Motor neuron (in vitro differentiated cells): ENCODE results near the gene POLD4. TPM values are rescaled to one million over a fixed set of nuclear protein-coding genes. Genes with fewer than 3 reads are reported as not detected.

Experiments used
- ATAC-seq, 8 experiments: fragments of 200-7000 bp; cut with Tn5 transposase; replicated peaks in 6 of 8; 2 replicates each; pipeline ENCODE4 v1.8.0; 2021; ENCODE audit warnings: mild to moderate bottlenecking in 8 of 8, moderate library complexity in 8 of 8
- H3K27ac ChIP-seq, 2 donors: fragments of 250-450 bp; sonication (Bioruptor Pico); 2 replicates each; pipeline ENCODE4 v1.9.0; 2021; ENCODE audit warnings: antibody characterized with exemption in 2 of 2, mild to moderate bottlenecking in 2 of 2, moderate library complexity in 1 of 2
- H3K4me1 ChIP-seq, 2 donors: fragments of 250-450 bp; sonication (Bioruptor Pico); replicated peaks in 1 of 2; 2 replicates each; pipeline ENCODE4 v1.6.1; 2021; ENCODE audit warnings: antibody characterized with exemption in 2 of 2, mild to moderate bottlenecking in 2 of 2, moderate library complexity in 1 of 2
- H3K4me3 ChIP-seq, 5 donors: fragments of 250-450 bp; sonication (Bioruptor Pico); 2 replicates each; pipeline ENCODE4 v1.9.0; 2021; ENCODE audit warnings: antibody characterized with exemption in 5 of 5, mild to moderate bottlenecking in 5 of 5, moderate library complexity in 4 of 5
- WGBS, 10 experiments: fragments of 450-650 bp; shearing (Covaris generic); methylation state at CpG; one replicate each; pipeline ENCODE4 v1.0.0; 2022; 5-methylcytosine and 5-hydroxymethylcytosine counted together
- in situ Hi-C, 9 experiments: fragments of 400-800 bp; cut with MboI; loops; one replicate each; pipeline ENCODE4 v1.15.0; 2021; ENCODE audit warnings: low sequenced_read_pairs in 9 of 9, low pct_unique_long_range_greater_than_20kb in 2 of 9; ENCODE audit not compliant: unreplicated experiment in 9 of 9
- total RNA-seq, 8 experiments: library from RNA; unstranded; fragments of 300-600 nt; gene quantifications; 2 replicates each; pipeline versions ENCODE4 v1.2.3 to v1.2.4, GENCODE V29; 2022

Gene POLD4
- total RNA-seq, 8 experiments from 2014 or later, result 5.6 to 167 (median 24.4) TPM

DNA sequence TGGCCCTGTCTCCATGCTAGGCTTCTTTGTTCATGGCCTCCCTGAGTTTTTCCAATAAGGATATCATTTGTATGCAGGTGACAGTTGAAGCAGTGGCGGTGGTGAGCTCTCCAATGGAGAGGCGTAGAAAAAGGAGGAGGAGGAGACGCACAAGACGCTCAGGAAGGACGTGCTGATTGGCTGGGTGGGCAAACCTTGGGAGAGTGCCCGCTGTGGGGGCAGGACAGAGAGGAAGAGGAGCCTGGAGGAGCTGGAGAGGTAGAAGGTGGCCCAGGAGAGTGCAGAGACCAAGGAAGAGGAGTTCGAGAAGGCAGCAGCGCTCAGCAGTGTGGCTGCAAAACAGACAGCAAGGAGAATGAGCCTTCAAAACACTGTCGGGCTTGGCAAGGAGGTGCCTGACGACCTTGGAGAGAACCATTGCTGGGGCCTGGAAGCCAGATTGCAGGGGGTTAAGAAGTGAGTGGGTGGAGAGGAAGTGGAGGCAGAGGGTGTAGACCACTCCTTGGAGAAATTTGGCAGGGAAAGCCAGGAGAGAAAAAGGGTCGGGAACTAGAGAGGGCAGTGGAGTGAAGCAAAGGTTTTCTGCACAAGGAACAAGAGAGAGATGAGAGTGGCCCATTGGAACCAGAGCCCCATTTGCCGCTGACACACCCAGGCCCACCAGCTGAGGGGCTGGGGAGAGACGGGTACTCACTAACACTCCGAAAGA lies 12.5 kb upstream of the POLD4 start:
- Histone ChIP-seq H3K27ac (no peak overlapping the region), H3K4me1 (peaks cover 0 to 13% of the 10 kb centered on the region in 2 donors), H3K4me3 (no peak overlapping the region)
- 41 to 88% (median 69%) methylated on average over 4 to 13 of the region's 14 CpGs; no CpG with 5 or more reads in 1 of the 10 experiments for WGBS, 10 experiments
- ATAC-seq, result no peak
- in situ Hi-C loops, result no loop called here

DNA sequence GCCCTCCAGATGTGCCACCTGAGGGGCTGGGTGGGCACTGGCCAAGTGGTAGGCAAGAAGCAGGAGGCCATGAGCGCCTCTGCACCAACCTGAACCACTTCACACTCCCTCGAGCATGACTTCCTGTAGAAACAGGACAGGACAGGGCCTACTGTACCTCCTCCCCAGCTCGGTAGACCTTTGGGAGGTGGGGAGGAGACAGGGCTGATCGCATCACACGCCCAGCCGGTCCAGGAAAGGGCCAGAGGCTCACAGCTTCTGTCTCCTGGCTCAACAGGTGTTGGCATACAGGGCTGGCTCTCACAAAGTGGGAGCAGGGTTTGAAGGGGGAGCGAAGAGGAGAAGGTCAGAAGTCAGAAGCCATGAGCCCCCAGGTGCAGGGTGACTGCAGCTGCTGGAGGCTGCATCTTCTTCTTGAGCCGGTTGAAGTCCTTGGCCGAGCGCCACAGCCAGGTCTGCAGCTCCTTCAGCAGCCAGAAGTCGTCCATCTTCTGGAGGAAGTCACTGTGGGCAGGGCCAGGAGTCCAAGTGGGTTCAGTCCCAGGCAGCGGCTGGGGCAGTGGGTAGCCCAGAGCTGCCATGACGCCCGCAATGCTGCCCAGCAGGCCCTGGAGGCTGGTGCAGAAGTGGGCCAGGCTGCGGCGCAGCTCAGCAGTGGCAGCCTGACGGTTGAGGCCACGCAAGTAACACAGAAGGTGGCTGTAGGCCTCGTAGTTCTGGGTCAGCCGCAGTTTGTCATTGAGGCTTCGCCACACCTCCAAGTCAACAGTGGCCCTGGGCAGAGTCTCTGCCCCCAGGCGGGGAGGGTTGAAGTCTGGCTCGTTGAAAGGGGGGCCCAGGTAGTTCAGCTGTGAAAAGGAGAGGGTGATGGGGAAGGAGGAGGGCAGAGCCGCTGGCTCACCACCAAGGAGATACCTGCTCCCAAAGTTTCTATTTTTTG lies 11.7 kb upstream of the POLD4 start:
- H3K4me1 ChIP-seq, result peaks cover 0 to 6% of the 10 kb centered on the region in 2 donors
- H3K4me3 ChIP-seq, result no peak overlapping the region
- H3K27ac ChIP-seq, result no peak overlapping the region
- no peak for ATAC-seq
- in situ Hi-C loops, result no loop called here
- WGBS, 10 experiments, result 73 to 100% (median 90%) methylated on average over 1 to 13 of the region's 24 CpGs; no CpG with 5 or more reads in 1 of the 10 experiments

DNA sequence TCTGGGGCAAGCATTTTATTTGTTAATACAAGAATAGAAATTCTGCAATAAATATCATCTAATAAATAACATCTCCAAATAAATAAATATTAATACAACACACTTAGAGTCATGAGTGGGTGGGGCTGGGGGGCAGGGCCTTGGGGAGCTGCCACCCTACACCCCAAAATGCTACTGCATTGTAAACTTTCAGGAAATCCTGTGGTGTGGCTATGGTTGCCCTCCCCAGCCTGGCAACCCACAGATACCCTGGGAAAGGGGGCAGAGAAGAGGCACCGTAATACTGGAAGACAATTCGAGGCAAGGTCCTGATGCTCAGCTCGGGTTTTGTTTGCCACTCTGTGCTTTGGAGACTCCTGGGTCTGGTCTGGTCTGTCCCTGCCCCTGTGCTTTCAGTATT lies 10.8 kb upstream of the POLD4 start:
- Histone ChIP-seq H3K27ac (no peak overlapping the region), H3K4me3 (no peak overlapping the region), H3K4me1 (no peaks in the 10 kb centered on the region)
- 94 to 100% (median 100%) methylated on average over 1 to 3 of the region's 3 CpGs; no CpG with 5 or more reads in 6 of the 10 experiments for WGBS, 10 experiments
- no peak for ATAC-seq
- in situ Hi-C loops, result no loop called here

DNA sequence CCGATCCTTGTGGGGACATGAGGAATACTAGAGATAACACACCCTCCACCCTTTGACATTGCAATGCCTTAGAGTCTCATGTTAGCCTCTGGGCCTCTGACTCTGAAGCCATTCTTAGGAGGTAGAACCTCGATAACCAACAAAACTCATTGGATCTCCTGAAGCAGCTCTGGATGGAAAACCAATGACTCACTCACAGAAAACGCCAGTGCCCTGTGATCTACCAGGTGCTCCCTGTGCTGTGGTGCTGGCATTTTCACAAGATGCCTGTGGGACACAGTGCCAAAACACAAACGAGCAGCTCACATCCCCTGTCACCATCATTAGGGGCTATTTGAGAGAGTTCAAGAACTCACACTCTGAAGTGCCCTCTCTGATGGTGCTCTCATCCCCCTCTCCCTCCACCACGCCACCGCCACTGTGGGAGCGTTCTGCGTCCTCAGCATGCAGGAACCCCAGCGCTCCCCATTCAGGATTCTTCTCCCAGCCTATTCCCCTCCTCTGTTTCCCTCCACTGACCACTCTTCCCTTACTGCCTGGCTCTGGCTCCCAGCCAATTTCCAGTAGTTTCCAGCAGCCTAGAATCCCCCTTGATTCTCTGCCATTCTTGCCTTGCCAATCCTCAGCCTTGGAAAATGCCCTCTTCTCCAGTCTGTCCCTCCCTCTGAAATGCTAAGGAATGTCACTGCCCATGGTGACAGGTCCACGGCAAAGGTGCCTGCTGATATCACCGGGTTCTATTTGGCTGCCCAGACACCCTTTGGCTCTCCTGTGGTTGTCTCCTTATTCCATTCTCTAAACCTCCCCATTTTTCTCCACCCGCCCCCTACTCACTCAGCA lies 4.7 kb upstream of the POLD4 start:
- no peak overlapping the region for H3K27ac ChIP-seq
- WGBS, 10 experiments, result 65 to 100% (median 81%) methylated on average over 1 to 9 of the region's 12 CpGs
- ATAC-seq, result no peak
- in situ Hi-C loops, result no loop called here
- H3K4me3 ChIP-seq, result no peak overlapping the region
- H3K4me1 ChIP-seq, result peaks cover 4 to 12% of the 10 kb centered on the region in 2 donors

DNA sequence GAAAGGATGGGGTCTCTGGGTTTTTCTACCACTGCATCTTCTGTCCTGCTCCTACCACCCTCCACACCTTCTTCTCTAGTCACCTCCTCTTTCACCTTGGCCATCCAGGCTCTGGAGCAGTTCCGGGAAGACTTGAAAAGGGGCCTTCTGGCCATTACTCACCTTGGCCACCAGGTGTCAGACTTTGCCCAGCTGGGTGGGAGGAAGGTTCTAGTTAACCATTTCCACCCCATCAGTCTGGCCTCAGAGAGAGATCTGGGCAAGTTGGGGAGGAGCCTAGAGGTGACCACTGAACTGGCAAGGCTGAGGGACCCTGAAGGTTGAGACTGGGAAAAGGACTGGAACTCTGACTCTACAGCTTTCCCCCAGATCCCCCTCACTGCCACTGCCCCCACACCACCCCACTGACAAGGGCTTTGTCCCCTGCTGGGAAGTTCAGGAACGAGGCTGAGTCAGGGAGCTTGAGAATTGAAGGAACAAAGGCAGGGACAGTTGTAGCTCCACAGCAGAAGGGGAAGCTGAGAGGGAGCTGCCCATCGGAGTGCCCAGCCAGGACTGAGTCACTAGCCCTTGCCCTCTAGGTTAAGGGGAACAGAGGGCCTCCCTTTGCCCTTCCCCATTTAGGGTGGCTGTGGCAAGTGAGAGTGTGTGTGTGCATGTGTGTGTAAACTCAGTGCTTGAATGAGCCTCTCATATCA lies 3.7 kb upstream of the POLD4 start:
- no peak overlapping the region for H3K4me3 ChIP-seq
- in situ Hi-C loops, result no loop called here
- H3K4me1 ChIP-seq, result peaks cover 8 to 17% of the 10 kb centered on the region in 2 donors
- peak in 2 of 8 experiments; percentile 1 to 7 for ATAC-seq
- WGBS, 10 experiments, result 0 to 20% (median 0%) methylated on average over 1 of the region's 3 CpGs; no CpG with 5 or more reads in 5 of the 10 experiments
- no peak overlapping the region for H3K27ac ChIP-seq

DNA sequence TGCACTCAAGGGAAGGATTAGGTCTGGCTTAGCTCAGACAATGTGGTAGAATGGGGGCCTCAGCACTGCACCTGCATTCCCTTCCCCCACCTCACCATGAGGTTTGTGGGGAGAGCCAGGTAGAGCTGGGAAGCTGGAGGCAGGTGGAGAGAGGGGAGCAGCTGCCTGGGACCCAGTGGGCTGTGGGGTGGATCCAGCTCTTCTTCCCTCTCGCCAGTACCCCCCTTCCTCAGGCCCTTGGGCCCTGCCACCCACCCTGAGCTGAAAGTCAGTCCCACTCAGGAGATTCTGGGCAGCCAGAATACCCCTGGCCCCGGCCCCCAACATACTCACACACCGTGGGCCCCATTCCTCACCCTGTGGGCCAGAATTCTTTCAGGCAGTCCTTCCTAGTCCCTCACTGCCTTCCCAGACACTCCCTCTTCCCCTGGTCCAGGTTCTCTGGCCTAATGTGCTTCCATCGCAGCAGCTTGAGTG lies 3.1 kb upstream of the POLD4 start:
- H3K4me3 ChIP-seq, result no peak overlapping the region
- in situ Hi-C loops, result no loop called here
- 0 to 60% (median 4%) methylated on average over 1 to 2 of the region's 4 CpGs; no CpG with 5 or more reads in 6 of the 10 experiments for WGBS, 10 experiments
- H3K27ac ChIP-seq, result no peak overlapping the region
- no peak for ATAC-seq
- peaks cover 8 to 17% of the 10 kb centered on the region in 2 donors for H3K4me1 ChIP-seq

DNA sequence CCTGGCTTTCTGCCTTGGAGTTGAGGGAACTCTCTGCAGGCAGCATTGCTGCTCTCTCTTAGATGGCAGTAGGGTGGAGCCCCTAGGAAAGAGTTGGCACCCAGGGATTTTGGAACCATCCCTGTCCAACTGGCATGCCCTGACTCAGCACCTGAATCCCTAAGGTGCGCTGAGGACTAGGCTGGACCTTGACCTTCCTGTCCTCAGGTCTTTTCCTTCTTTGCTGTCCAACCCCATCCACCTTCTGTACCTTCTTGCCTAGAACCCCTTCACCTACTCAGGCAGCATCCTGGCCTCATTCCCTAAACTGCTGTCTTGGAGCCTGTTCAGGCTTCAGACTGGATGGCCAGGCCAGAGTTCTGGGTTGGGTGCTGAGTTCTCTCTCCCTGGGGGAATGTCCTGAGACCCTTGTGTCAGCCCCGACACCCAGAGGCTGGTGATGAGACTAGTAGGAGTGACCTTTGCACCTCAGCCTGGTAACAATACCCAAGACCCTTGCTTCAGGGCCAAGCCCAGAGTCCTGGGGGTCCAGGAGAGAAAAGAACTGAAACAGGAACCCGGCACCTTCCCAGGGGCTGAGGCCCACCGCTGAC lies 2.5 kb upstream of the POLD4 start:
- Histone ChIP-seq H3K27ac (no peak overlapping the region), H3K4me3 (no peak overlapping the region), H3K4me1 (peaks cover 8 to 21% of the 10 kb centered on the region in 2 donors)
- in situ Hi-C loops, result no loop called here
- WGBS, 10 experiments, result 67 to 100% (median 87%) methylated on average over 1 to 3 of the region's 4 CpGs; no CpG with 5 or more reads in 6 of the 10 experiments
- ATAC-seq, result no peak

DNA sequence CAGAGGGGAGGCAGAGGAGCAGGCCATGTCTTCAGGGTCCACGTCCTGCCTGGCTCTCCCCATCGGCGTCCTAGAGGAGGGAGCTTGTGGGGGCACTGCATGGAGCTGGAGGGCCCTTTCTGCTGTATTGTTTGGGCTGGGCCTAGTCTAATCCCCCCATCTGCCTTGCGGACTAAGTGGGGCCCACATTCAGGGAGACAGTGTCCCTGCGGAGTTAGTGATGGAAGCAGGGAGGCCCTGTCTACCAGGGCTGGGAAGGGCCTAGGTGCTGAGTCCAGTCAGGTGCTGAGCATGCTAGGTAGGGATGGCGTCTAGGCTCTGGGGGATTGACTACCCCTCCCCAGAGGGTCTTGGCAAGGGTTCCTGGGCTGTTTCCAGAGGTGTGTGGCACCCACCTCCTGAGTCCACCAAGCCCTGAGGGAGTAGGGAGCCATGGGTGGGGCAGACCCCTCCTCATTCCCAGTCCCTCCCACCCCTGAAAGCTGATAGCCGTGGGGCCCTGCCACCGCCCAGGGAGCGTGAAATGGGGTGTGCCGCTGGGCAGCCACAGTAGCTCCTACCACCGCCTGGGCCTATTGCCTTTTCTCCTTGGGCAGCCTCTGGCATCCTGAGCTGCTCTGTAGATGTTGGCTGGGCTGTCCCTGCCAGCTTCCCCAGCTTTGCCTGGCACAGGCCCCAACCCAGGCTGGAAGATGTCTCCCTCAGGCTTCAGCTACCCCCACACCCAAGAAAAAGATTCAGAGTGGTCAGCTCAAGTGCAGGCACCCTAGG lies 1.9 kb upstream of the POLD4 start:
- no peak for ATAC-seq
- 40 to 100% (median 87%) methylated on average over 1 to 3 of the region's 11 CpGs; no CpG with 5 or more reads in 7 of the 10 experiments for WGBS, 10 experiments
- H3K4me3 ChIP-seq, result no peak overlapping the region

DNA sequence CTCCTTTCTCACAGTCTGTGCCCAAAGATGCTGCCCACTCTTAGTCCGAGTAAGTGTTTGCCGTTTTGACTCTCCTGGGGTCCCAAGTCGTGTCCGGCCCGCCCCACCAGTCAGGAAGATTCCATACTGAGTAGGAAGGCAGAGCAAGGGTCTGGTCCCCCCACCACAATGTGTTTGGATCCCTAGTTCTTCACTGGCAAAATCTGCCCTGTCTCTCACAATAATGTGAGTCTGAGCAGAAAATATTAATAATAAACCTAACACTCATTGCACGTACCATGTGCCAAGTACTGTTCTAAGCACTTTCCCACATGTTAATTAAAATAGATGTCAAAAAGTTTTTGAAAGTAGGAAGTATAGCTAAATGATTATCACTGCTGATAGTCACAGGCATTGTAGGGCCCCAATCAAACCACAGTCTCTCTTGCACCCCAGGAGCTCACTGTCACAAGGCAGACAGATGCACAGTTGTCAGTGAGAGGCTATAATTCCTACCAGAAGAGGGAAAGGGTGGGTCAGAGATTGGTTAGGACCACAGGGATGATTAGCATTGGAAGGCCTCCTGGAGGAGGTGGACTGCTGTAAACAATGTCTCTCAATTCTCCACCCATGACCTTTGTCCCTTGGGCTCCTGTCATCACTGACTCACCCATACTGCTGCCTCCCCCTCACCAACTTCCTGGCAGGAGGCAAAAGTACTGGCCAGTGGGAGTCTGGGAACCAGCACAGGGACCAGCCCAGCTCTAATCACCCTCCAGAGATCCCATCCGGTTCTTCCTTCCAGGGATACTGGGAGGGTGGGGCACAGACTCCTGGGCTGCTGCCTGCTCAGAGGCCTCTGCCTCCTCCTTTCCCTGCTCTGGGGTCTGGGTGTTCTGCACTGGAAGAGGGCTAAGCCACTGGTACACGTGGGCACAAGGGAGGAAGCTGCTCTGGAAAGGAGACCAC lies 1.0 kb upstream of the POLD4 start:
- Histone ChIP-seq H3K27ac (peak overlapping the region in 1 of 2 donors; percentile 52), H3K4me1 (peaks cover 8 to 21% of the 10 kb centered on the region in 2 donors)

More for the DNA sequence above, 1.9 kb upstream of the POLD4 start:
- Histone ChIP-seq H3K4me1 (peaks cover 8 to 21% of the 10 kb centered on the region in 2 donors), H3K27ac (peak overlapping the region in 1 of 2 donors; percentile 44)
- in situ Hi-C loops, result no loop called here

DNA sequence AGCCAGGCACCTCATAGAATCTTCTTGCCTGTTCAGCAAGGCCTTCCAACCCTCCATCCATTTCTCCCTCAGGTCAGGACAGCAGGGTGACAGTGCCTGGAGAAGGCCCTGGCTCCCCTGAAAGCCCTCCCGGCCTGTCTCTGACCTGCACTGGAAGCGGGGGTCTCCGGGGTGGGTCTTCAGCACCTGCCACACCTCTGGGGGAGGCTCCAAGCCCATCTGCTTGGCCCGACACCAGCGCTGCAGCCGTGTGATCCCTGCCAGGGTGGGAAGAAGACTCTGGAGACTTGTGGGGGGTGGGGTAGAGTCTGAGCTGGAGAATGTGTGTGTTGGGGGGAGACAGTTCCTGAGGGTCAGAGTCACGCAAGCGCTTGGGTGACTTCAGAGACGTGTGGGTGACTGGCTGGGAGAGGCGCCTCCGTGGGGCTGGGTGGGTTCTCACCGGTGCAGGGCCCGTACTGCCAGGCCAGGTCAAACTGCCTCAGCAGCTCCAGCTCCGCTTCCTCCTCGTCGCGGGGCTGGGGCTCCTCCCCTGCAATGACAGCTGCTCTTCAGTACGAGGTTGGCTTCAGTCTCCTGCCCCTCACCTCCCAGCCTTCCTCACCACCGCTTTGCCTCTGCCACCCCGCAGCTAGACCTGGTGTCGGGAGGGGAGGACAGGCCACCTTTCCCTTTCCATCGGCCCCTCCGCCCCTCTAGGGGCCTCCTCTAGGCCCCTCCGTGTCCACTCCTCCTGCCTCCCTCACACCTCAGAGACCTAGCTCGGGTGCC lies 615 bp downstream of the POLD4 start:
- peak in 5 of 8 experiments; percentile 0 to 16 (median 6) for ATAC-seq
- 0 to 67% (median 0%) methylated on average over 1 to 3 of the region's 25 CpGs; no CpG with 5 or more reads in 7 of the 10 experiments for WGBS, 10 experiments
- Histone ChIP-seq H3K4me3 (peak overlapping the region; percentile 71 to 87 (median 76)), H3K4me1 (peaks cover 8 to 21% of the 10 kb centered on the region in 2 donors), H3K27ac (peak overlapping the region; percentile 78 to 81)
- in situ Hi-C loops, result no loop called here

More for the DNA sequence above, 1.0 kb upstream of the POLD4 start:
- H3K4me3 ChIP-seq, result peak overlapping the region in 4 of 5 donors; percentile 71 to 76 (median 75)
- WGBS, 10 experiments, result 0 to 63% (median 20%) methylated on average over 1 to 6 of the region's 8 CpGs; no CpG with 5 or more reads in 6 of the 10 experiments
- peak; percentile 1 to 59 (median 24) for ATAC-seq
- in situ Hi-C loops, result no loop called here
